ENCODE data around the gene SPEM1.

GRCh38 chr17:7463372-7463846 is 43.3 kb downstream of the SPEM1 start:
- TF ChIP-seq CTCF (IDR thresholded peaks at IDR 0.05) (no peak), POLR2A (IDR thresholded peaks at IDR 0.05) (no peak), POLR2AphosphoS5 (IDR thresholded peaks at IDR 0.05) (no peak)

All from prostate gland (tissue), 2 donors.